ENCODE results near the gene DOC2B. TPM values are rescaled to one million over a fixed set of nuclear protein-coding genes. Genes with fewer than 3 reads are reported as not detected.

Gene DOC2B
- total and polyA plus RNA-seq, 2 of the 8 experiments (the other 6 are each of a cell fraction or from before 2014, with no cell fraction given): 1.3 to 3.3 TPM

DNA sequence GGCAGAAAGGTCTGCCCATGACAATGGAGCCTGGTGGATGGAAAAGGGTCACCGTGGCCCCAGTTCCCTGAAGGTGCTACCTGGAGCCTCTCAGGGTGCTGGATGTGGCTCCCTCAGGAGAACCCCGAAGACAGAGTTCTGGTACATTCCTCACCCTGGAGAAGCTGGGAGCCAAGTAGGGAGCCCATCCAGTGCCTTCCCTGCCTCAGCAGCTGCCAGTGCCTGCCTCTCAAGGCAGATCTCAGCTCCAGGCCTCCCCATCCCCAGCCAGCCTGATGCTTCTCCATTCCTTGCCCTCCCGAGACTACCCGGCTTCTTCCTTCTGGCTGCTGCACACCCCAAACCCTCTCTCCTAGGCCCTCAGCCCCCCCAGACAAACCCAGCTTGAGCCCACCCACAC lies 23.5 kb downstream of the DOC2B start:
- Histone ChIP-seq H2BK5ac (ENCODE audit: low read depth, low read length) (no peak overlapping the region; the same call in 1 of the 2 replicates), H3K79me1 (ENCODE audit: low read depth, low read length) (no peaks in the 10 kb centered on the region), H3K36me3 (ENCODE audit: control insufficient read depth in 2 of 4, insufficient read depth in 4 of 4, low read length in 3 of 4) (no peaks in the 10 kb centered on the region), H3K4ac (replicated peaks; ENCODE audit: insufficient read length, low read depth, low read length) (no peak overlapping the region), H3K27me3 (replicated peaks in 1 of 4; ENCODE audit: control insufficient read depth in 3 of 4, extremely low read depth in 1 of 4, insufficient read depth in 3 of 4, low read length in 3 of 4) (no peaks in the 10 kb centered on the region), H3K18ac (ENCODE audit: extremely low read depth, low read length) (no peak overlapping the region), H2BK15ac (ENCODE audit: low read length) (no peak overlapping the region), H3K56ac (replicated peaks; ENCODE audit: insufficient read length, low read depth, low read length) (no peak overlapping the region), H3K23me2 (ENCODE audit: low read depth, low read length) (no peaks in the 10 kb centered on the region), H4K91ac (replicated peaks; ENCODE audit: insufficient read length, low read length) (no peak overlapping the region), H3K27ac (ENCODE audit: low read depth, low read length) (no peak overlapping the region), H3K14ac (ENCODE audit: insufficient read length) (no peak overlapping the region), H3K9me3 (ENCODE audit: insufficient read depth in 2 of 2, low read depth in 1 of 2, low read length in 1 of 2) (no peaks in the 10 kb centered on the region; a peak in 1 of 4 replicates), H4K20me1 (replicated peaks in 1 of 2; ENCODE audit: control insufficient read depth in 1 of 2, insufficient read depth in 2 of 2, low read length in 2 of 2) (peaks cover 0 to 2% of the 10 kb centered on the region in 2 experiments), H3K23ac (ENCODE audit: insufficient read length) (no peak overlapping the region), H2BK20ac (ENCODE audit: low read length) (no peak overlapping the region), H3K4me1 (replicated peaks in 1 of 4; ENCODE audit: control insufficient read depth in 3 of 4, insufficient read depth in 4 of 4, low read length in 3 of 4) (no peaks in the 10 kb centered on the region), H3K4me3 (ENCODE audit: extremely low read depth in 1 of 4, insufficient read depth in 2 of 4, low read depth in 3 of 4, low read length in 4 of 4) (no peak overlapping the region), H4K8ac (ENCODE audit: extremely low read depth, insufficient read depth, low read length) (peak overlapping the region; percentile 68; the same call in 1 of the 2 replicates), H3K79me2 (ENCODE audit: control insufficient read depth in 1 of 2, insufficient read depth in 2 of 2, low read length in 2 of 2) (no peaks in the 10 kb centered on the region), H2BK120ac (replicated peaks; ENCODE audit: low read depth, low read length) (no peak overlapping the region), H3K9ac (replicated peaks in 1 of 4; ENCODE audit: extremely low read depth in 1 of 4, low read depth in 3 of 4, low read length in 3 of 4) (no peak overlapping the region), H4K5ac (ENCODE audit: insufficient read length, low read depth, low read length) (no peak overlapping the region), H2AK5ac (ENCODE audit: low read depth, low read length) (no peak overlapping the region), H3K4me2 (ENCODE audit: insufficient read depth in 1 of 2, low read depth in 2 of 2, low read length in 2 of 2) (no peak overlapping the region), H2AFZ (ENCODE audit: low read length) (no peak overlapping the region), H2BK12ac (ENCODE audit: low read depth, low read length) (no peak overlapping the region)
- FAIRE-seq (no peak), DNase-seq (ENCODE audit: low read depth in 1 of 2, low spot score in 2 of 2) (no peak)
- POLR2A ChIA-PET (ENCODE audit: partially characterized antibody): no interaction called here
- WGBS, 2 experiments (ENCODE audit: extremely low coverage in 1 of 2, insufficient coverage in 1 of 2, insufficient read length in 1 of 2, insufficient replicate concordance in 2 of 2, low coverage in 1 of 2, low lambda C conversion rate in 2 of 2, missing lambda C conversion rate in 1 of 2): 86% methylated on average over 4 of the region's 4 CpGs; no CpG with 5 or more reads in 1 of the 2 experiments
- CTCF ChIA-PET (ENCODE audit: partially characterized antibody): interaction anchor here (2.1 kb wide), 1 partner anchor 9 kb away, joined by 5 read pairs; no protein-coding TSS in a partner anchor
- TF ChIP-seq CREB1 (IDR thresholded peaks at IDR 0.05) (no peak), TAF1 (IDR thresholded peaks at IDR 0.05; ENCODE audit: low read depth, low read length) (no peak), PHF8 (conservative IDR thresholded peaks at IDR 0.05; ENCODE audit: low read depth, low read length) (no peak), KDM5A (IDR thresholded peaks at IDR 0.05; ENCODE audit: low read length) (no peak), TBP (IDR thresholded peaks at IDR 0.05; ENCODE audit: low read depth, low read length) (no peak), SUZ12 (IDR thresholded peaks at IDR 0.05; ENCODE audit: low read length) (no peak), JUND (IDR thresholded peaks at IDR 0.05; ENCODE audit: low read length) (no peak), ASH2L (IDR thresholded peaks at IDR 0.05; ENCODE audit: low read length) (no peak), EGR1 (IDR thresholded peaks at IDR 0.05; ENCODE audit: borderline replicate concordance, low read depth, low read length) (no peak), BRCA1 (IDR thresholded peaks at IDR 0.05; ENCODE audit: low read depth, low read length) (no peak), CBX8 (IDR thresholded peaks at IDR 0.05; ENCODE audit: borderline replicate concordance, low read depth, low read length) (no peak)

Data from H1 (cell line).